Lung (tissue), 12 donors: ENCODE measurements around the gene PALM3. TPM values are rescaled to one million over a fixed set of nuclear protein-coding genes. Genes with fewer than 3 reads are reported as not detected.

Source experiments
- ATAC-seq: fragments of 200-7000 bp; cut with Tn5 transposase; one replicate; pipeline ENCODE4 v1.9.1; 2020; ENCODE audit warnings: moderate number of reproducible peaks; ENCODE audit not compliant: insufficient read depth, low FRiP score
- DNase-seq, 3 donors: peaks; one replicate each; pipeline ENCODE4 v3.0.0-alpha.2; 2013 to 2017
- H3K27ac ChIP-seq, 2 donors: one replicate each; pipeline ENCODE4 v1.5.1; 2013; ENCODE audit warnings: mild to moderate bottlenecking in 2 of 2, moderate library complexity in 2 of 2, control low read depth in 1 of 2, inconsistent platforms in 1 of 2, low read depth in 1 of 2, low read length in 1 of 2
- H3K27me3 ChIP-seq, 3 donors: one replicate each; pipeline ENCODE4 v1.5.1; 2013; ENCODE audit warnings: low read length in 2 of 3; ENCODE audit not compliant: control insufficient read depth in 3 of 3, insufficient read depth in 3 of 3
- H3K36me3 ChIP-seq, 4 donors: one replicate each; pipeline ENCODE4 v1.5.1; 2013; ENCODE audit warnings: low read length in 4 of 4, mild to moderate bottlenecking in 1 of 4, moderate library complexity in 1 of 4; ENCODE audit not compliant: control insufficient read depth in 4 of 4, insufficient read depth in 4 of 4
- H3K4me1 ChIP-seq, 5 donors: one replicate each; pipeline ENCODE4 v1.5.1; 2013; ENCODE audit warnings: low read length in 5 of 5, mild to moderate bottlenecking in 2 of 5, moderate library complexity in 1 of 5; ENCODE audit not compliant: control insufficient read depth in 5 of 5, insufficient read depth in 5 of 5
- H3K4me3 ChIP-seq: one replicate; pipeline ENCODE4 v1.5.1; 2013; ENCODE audit warnings: mild to moderate bottlenecking, control low read depth, moderate library complexity
- H3K9ac ChIP-seq, 2 donors: one replicate each; pipeline ENCODE4 v1.5.1; 2013; ENCODE audit warnings: low read length in 2 of 2, control low read depth in 1 of 2; ENCODE audit not compliant: insufficient read depth in 1 of 2
- H3K9me3 ChIP-seq, 4 donors: one replicate each; pipeline ENCODE4 v1.5.1; 2013; ENCODE audit warnings: low read length in 3 of 4, mild to moderate bottlenecking in 1 of 4, moderate library complexity in 1 of 4; ENCODE audit not compliant: control insufficient read depth in 4 of 4, insufficient read depth in 3 of 4
- WGBS, 2 donors: extraction: QIAGEN DNeasy Blood & Tissue Kit; methylation state at CpG; one replicate each; pipeline ENCODE4 v1.1.7; 2013; 5-methylcytosine and 5-hydroxymethylcytosine counted together
- polyA plus RNA-seq, 2 donors: library from polyadenylated mRNA; stranded (reverse); fragments of 200-250 nt; gene quantifications; one replicate each; pipeline ENCODE4 v1.2.1, GENCODE V29; 2013
- total RNA-seq, 2 donors: library from RNA; depleted of rRNA in 1 of 2; stranded (reverse); fragments of >200 nt in 1 of 2; gene quantifications; one replicate each; pipeline ENCODE4 v1.2.1, GENCODE V29; 2014 to 2021
- TF ChIP-seq, protein P1 (sequence below): IDR thresholded peaks from 2 replicates; pipeline ENCODE4 v1.5.1; 2012; ENCODE audit warnings: mild to moderate bottlenecking; ENCODE audit errors: control extremely low read depth, extremely low read depth
- donor health status: control.
- donor health status: control.
- donor health status: Bipolar disorder and iron deficiency.
- donor health status: healthy.
- donor health status: DM: yes; HTN: yes; CAD: no.

The PALM3 gene
- total and polyA plus RNA-seq, 4 donors = 0.71 to 20.6 (median 8.4) TPM

DNA sequence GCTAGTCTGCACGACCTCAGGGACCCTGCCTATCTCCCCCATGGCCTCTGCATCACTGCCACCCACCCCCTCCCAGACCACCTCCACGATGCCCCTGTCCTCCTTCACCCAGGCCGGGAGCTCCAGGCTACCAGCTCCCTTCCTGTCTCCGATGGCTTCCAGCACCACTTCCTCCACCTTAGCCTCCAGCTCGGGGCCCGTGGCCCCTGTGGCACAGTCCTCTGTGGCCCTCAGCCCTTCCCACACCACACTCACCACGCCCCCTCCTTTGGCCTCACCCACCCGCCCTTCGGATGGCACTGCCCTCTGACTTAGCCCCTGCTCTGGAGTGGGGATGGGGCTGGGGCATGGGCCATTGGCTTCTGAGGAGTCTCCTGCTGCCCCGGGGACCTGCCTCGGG lies 7.2 kb downstream of the PALM3 start:
- H3K4me1 ChIP-seq = peaks cover 3 to 11% (median 4%) of the 10 kb centered on the region in 5 donors
- H3K36me3 ChIP-seq = peaks cover 0 to 15% (median 3%) of the 10 kb centered on the region in 4 donors
- 41 to 61% methylated on average over 11 of the region's 11 CpGs for WGBS, 2 donors
- H3K27ac ChIP-seq = no peak overlapping the region
- H3K27me3 ChIP-seq = peaks cover 0 to 6% (median 5%) of the 10 kb centered on the region in 3 donors
- H3K9me3 ChIP-seq = peaks cover 0 to 6% (median 0%) of the 10 kb centered on the region in 4 donors
- DNase-seq (no peak), ATAC-seq (no peak)
- TF ChIP-seq, protein P1, sequence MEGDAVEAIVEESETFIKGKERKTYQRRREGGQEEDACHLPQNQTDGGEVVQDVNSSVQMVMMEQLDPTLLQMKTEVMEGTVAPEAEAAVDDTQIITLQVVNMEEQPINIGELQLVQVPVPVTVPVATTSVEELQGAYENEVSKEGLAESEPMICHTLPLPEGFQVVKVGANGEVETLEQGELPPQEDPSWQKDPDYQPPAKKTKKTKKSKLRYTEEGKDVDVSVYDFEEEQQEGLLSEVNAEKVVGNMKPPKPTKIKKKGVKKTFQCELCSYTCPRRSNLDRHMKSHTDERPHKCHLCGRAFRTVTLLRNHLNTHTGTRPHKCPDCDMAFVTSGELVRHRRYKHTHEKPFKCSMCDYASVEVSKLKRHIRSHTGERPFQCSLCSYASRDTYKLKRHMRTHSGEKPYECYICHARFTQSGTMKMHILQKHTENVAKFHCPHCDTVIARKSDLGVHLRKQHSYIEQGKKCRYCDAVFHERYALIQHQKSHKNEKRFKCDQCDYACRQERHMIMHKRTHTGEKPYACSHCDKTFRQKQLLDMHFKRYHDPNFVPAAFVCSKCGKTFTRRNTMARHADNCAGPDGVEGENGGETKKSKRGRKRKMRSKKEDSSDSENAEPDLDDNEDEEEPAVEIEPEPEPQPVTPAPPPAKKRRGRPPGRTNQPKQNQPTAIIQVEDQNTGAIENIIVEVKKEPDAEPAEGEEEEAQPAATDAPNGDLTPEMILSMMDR = no peak
- H3K9ac ChIP-seq = no peak overlapping the region
- H3K4me3 ChIP-seq = no peak overlapping the region

DNA sequence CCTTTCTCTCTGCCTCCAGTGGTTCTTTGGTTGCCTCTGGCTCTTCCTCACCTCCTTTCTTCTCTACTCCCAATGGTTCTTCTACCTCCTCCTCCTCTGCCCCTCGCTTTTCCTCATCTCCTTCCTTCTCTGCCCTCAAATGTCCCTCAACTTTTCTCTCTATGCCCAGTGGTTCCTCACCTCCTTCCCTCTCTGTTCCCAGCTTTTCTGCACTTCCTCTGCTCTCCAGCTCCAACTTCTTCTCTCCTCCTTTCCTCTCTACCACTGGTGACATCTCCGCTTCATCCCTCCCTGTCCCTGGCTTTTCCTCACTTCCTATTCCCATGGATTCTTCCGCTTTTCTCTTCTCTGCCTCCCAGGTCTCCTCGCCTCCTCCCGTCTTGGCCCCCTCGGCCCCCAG lies 7.8 kb downstream of the PALM3 start:
- DNase-seq (no peak), ATAC-seq (no peak)
- Histone ChIP-seq H3K4me3 (no peak overlapping the region), H3K27me3 (peaks cover 0 to 6% (median 5%) of the 10 kb centered on the region in 3 donors), H3K27ac (no peak overlapping the region), H3K9ac (no peak overlapping the region), H3K9me3 (peaks cover 0 to 6% (median 0%) of the 10 kb centered on the region in 4 donors), H3K36me3 (peaks cover 0 to 16% (median 3%) of the 10 kb centered on the region in 4 donors), H3K4me1 (peaks cover 3 to 11% (median 4%) of the 10 kb centered on the region in 5 donors)
- 75 to 78% methylated on average over 6 of the region's 6 CpGs for WGBS, 2 donors
- TF ChIP-seq, protein P1 = no peak

DNA sequence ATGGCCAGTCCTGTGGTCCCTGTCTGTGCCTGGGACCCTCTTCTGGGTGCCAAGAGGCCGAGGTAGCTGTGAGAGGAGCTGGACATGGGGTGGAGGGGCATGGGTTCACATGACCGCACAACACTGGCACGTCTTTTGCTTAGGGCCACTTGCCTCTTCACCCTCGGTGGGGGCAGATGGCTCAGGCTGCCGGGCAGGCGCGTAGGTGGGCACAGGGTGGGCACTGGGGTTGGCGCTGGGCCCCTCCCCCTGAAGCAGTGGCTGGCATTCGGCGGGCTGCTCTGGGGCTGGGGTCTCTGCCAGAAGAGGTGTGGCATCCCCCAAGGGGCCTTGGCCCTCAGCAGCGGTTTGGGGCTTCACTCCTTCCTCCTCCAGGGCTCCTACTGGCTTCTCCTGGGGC lies 8.4 kb downstream of the PALM3 start:
- Histone ChIP-seq H3K4me1 (peaks cover 1 to 11% (median 4%) of the 10 kb centered on the region in 5 donors), H3K4me3 (no peak overlapping the region), H3K9ac (no peak overlapping the region), H3K27me3 (peaks cover 0 to 3% (median 3%) of the 10 kb centered on the region in 3 donors), H3K27ac (no peak overlapping the region), H3K36me3 (peaks cover 0 to 19% (median 3%) of the 10 kb centered on the region in 4 donors), H3K9me3 (peaks cover 0 to 6% (median 0%) of the 10 kb centered on the region in 4 donors)
- no peak for ATAC-seq
- no peak for DNase-seq
- 92 to 93% methylated on average over 11 of the region's 11 CpGs for WGBS, 2 donors
- TF ChIP-seq, protein P1 = no peak

DNA sequence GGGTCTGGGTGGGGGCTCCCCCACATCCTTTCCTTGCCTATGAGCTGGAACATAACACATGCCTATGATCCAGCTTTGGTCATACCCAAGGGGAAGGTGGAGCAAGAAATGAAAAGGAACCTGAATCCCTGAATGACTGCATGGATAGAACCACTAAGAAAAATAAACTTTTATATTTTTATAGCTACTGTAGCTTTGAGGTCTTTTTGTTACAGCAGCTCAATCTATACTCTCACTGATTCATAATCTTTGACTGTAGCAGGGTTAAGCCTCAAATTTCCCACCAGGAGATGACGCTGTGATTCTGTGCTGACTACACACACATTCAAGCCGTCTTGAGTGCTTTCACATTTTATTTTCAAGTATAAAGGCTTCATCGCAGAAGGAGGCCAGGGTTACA lies 8.8 kb downstream of the PALM3 start:
- ATAC-seq = no peak
- DNase-seq = no peak
- Histone ChIP-seq H3K36me3 (peaks cover 0 to 21% (median 3%) of the 10 kb centered on the region in 4 donors), H3K4me3 (no peak overlapping the region), H3K9me3 (peaks cover 0 to 6% (median 1%) of the 10 kb centered on the region in 4 donors), H3K27me3 (no peaks in the 10 kb centered on the region), H3K27ac (no peak overlapping the region), H3K9ac (no peak overlapping the region), H3K4me1 (peaks cover under 1 to 8% (median 1%) of the 10 kb centered on the region in 5 donors)
- WGBS, 2 donors = 95 to 98% methylated on average over 3 of the region's 3 CpGs
- TF ChIP-seq, protein P1 = no peak
